HCT116 (cell line): Measurements from ENCODE around the gene SEZ6. TPM values are rescaled to one million over a fixed set of nuclear protein-coding genes. Genes with fewer than 3 reads are reported as not detected.

Source experiments
- ATAC-seq: fragments of 200-7000 bp; cut with Tn5 transposase; 2 replicates; pipeline ENCODE4 v1.9.1; 2020; ENCODE audit warnings: mild to moderate bottlenecking, moderate library complexity
- BruUV-seq: library from RNA; stranded (reverse); fragments of 400-500 nt; replicated peaks from 2 replicates; lab custom pipeline; 2021; lab: Mats Ljungman, UMichigan
- CTCF ChIA-PET: fragments of 300-600 bp; sonication (Branson Sonifier 250); formaldehyde crosslinking; loops from one replicate; lab custom pipeline; 2021; ENCODE audit warnings: antibody characterized with exemption; lab: Charles Lee
- POLR2A ChIA-PET: fragments of 300-600, 350-600 bp; sonication (Branson Sonifier 250); formaldehyde crosslinking; loops from one replicate; lab custom pipeline; 2021; ENCODE audit warnings: antibody characterized with exemption; lab: Charles Lee
- RAD21 ChIA-PET, 2 experiments: fragments of 300-600 bp; sonication (Branson Sonifier 250); formaldehyde crosslinking; loops; one replicate each; lab custom pipeline; 2023; ENCODE audit warnings: low total read pairs in 2 of 2; ENCODE audit not compliant: uncharacterized antibody in 2 of 2, unreplicated experiment in 2 of 2, low non-redundant PET in 1 of 2; lab: Charles Lee
- DNase-seq: peaks from one replicate; pipeline ENCODE4 v3.0.0-alpha.2; 2010; ENCODE audit warnings: low read depth, low spot score
- H2AFZ ChIP-seq: fragments of 200-600 bp; shearing (Covaris generic), sonication (generic); 2 replicates; pipeline ENCODE4 v1.6.1; 2017; ENCODE audit warnings: low read depth, mixed run types, mixed read lengths, antibody characterized with exemption, low read length; ENCODE audit not compliant: poor library complexity, severe bottlenecking
- H3K27ac ChIP-seq: 2 replicates; pipeline ENCODE4 v1.5.1; 2012; ENCODE audit warnings: low read depth, low read length
- H3K27me3 ChIP-seq: fragments of 200-600 bp; sonication (generic); 2 replicates; pipeline ENCODE4 v1.6.1; 2016; ENCODE audit warnings: mixed run types, low read length, mixed read lengths; ENCODE audit not compliant: insufficient read depth
- H3K36me3 ChIP-seq, 2 experiments: fragments of 200-500 bp in 1 of 2; fragments of 200-600 bp in 1 of 2; sonication (Bioruptor generic) in 1 of 2; sonication (generic) in 1 of 2; 2 replicates each; pipeline versions ENCODE4 v1.5.1 to v1.6.1; 2014 to 2016; ENCODE audit warnings: low read length in 2 of 2, inconsistent platforms in 1 of 2, mixed read lengths in 1 of 2, mixed run types in 1 of 2; ENCODE audit not compliant: insufficient read depth in 2 of 2, control insufficient read depth in 1 of 2
- H3K4me1 ChIP-seq, 2 experiments: fragments of 200-600 bp in 1 of 2; sonication (generic) in 1 of 2; 2 replicates each; pipeline versions ENCODE4 v1.5.1 to v1.6.1; 2012 to 2017; ENCODE audit warnings: low read length in 2 of 2, inconsistent platforms in 1 of 2, mild to moderate bottlenecking in 1 of 2, mixed read lengths in 1 of 2, mixed run types in 1 of 2, moderate library complexity in 1 of 2; ENCODE audit not compliant: insufficient read depth in 2 of 2, control insufficient read depth in 1 of 2
- H3K4me2 ChIP-seq: fragments of 200-600 bp; sonication (generic); 2 replicates; pipeline ENCODE4 v1.6.1; 2017; ENCODE audit warnings: mixed run types, low read length, mixed read lengths
- H3K4me3 ChIP-seq, 2 experiments: fragments of 200-600 bp in 1 of 2; sonication (generic) in 1 of 2; replicated peaks in 1 of 2; 2 replicates each; pipeline ENCODE4 v1.5.1; 2011 to 2016; ENCODE audit warnings: low read length in 2 of 2, control low read depth in 1 of 2, low read depth in 1 of 2, mild to moderate bottlenecking in 1 of 2, mixed read lengths in 1 of 2, mixed run types in 1 of 2
- H3K79me2 ChIP-seq: fragments of 200-600 bp; sonication (generic); 2 replicates; pipeline ENCODE4 v1.6.1; 2017; ENCODE audit warnings: mild to moderate bottlenecking, mixed run types, low read length, moderate library complexity, mixed read lengths; ENCODE audit not compliant: insufficient read depth
- H3K9ac ChIP-seq: fragments of 200-600 bp; sonication (generic); 2 replicates; pipeline ENCODE4 v1.6.1; 2016; ENCODE audit warnings: low read length, mixed read lengths
- H3K9me2 ChIP-seq: fragments of 200-600 bp; sonication (generic), shearing (Covaris generic); 2 replicates; pipeline ENCODE4 v1.6.1; 2017; ENCODE audit warnings: mixed run types, mild to moderate bottlenecking, moderate library complexity; ENCODE audit not compliant: insufficient read depth
- H3K9me3 ChIP-seq, 2 experiments: fragments of 200-500 bp in 1 of 2; fragments of 200-600 bp in 1 of 2; sonication (Bioruptor generic) in 1 of 2; sonication (generic) in 1 of 2; 2 replicates each; pipeline ENCODE4 v1.6.1; 2014 to 2017; ENCODE audit warnings: low read length in 2 of 2, mixed read lengths in 2 of 2, inconsistent platforms in 1 of 2, low read depth in 1 of 2, mild to moderate bottlenecking in 1 of 2, mixed run types in 1 of 2, moderate library complexity in 1 of 2; ENCODE audit not compliant: control insufficient read depth in 1 of 2, insufficient read depth in 1 of 2
- H4K20me1 ChIP-seq: fragments of 200-600 bp; sonication (generic), shearing (Covaris generic); 2 replicates; pipeline ENCODE4 v1.6.1; 2017; ENCODE audit warnings: mixed run types, mild to moderate bottlenecking, moderate library complexity; ENCODE audit not compliant: insufficient read depth
- CBX3 ChIP-seq: IDR thresholded peaks from 2 replicates; pipeline ENCODE4 v1.6.1; 2012; ENCODE audit warnings: low read depth
- CEBPB ChIP-seq: IDR thresholded peaks from 2 replicates; pipeline ENCODE4 v1.6.1; 2012; ENCODE audit warnings: low read depth
- ELF1 ChIP-seq: IDR thresholded peaks from 2 replicates; pipeline ENCODE4 v1.6.1; 2012; ENCODE audit warnings: low read depth, borderline replicate concordance
- EZH2 ChIP-seq: fragments of 200-600 bp; sonication (generic); IDR thresholded peaks from 2 replicates; pipeline ENCODE4 v1.6.1; 2017; ENCODE audit warnings: antibody characterized with exemption, mixed run types
- EZH2phosphoT487 ChIP-seq: fragments of 200-600 bp; IDR thresholded peaks from 2 replicates; pipeline ENCODE4 v1.6.1; 2018; ENCODE audit warnings: antibody characterized with exemption, borderline replicate concordance
- FOSL1 ChIP-seq: IDR thresholded peaks from 2 replicates; pipeline ENCODE4 v1.6.1; 2012; ENCODE audit warnings: low read depth
- JUND ChIP-seq: IDR thresholded peaks from 2 replicates; pipeline ENCODE4 v1.6.1; 2012
- POLR2A ChIP-seq: IDR thresholded peaks from 2 replicates; pipeline ENCODE4 v1.7.0; 2011; ENCODE audit warnings: borderline replicate concordance; ENCODE audit not compliant: insufficient read depth, insufficient read length; ENCODE audit errors: extremely low read depth
- RAD21 ChIP-seq: IDR thresholded peaks from 2 replicates; pipeline ENCODE4 v1.6.1; 2012; ENCODE audit warnings: low read depth, mild to moderate bottlenecking
- SP1 ChIP-seq: IDR thresholded peaks from 2 replicates; pipeline ENCODE4 v1.6.1; 2012; ENCODE audit warnings: low read depth
- TCF7L2 ChIP-seq: IDR thresholded peaks from 2 replicates; pipeline ENCODE4 v1.7.0; 2011; ENCODE audit warnings: borderline replicate concordance, inconsistent platforms; ENCODE audit not compliant: insufficient read depth, insufficient read length; ENCODE audit errors: extremely low read depth
- YY1 ChIP-seq: IDR thresholded peaks from 2 replicates; pipeline ENCODE4 v1.6.1; 2011; ENCODE audit warnings: low read length, low read depth, moderate library complexity, mild to moderate bottlenecking; ENCODE audit not compliant: insufficient replicate concordance; ENCODE audit errors: extremely low read depth
- ZFX ChIP-seq: fragments of 450-650 bp; IDR thresholded peaks from 2 replicates; pipeline ENCODE4 v1.6.1; 2017
- ZNF274 ChIP-seq: fragments of 200-500 bp; sonication (Bioruptor generic); IDR thresholded peaks from 2 replicates; pipeline ENCODE4 v1.6.1; 2014; ENCODE audit warnings: mild to moderate bottlenecking, low read depth, low read length, inconsistent platforms
- intact Hi-C: fragments of 100-400 bp; cut with micrococcal nuclease; formaldehyde crosslinking; loops from 2 replicates; pipeline ENCODE4 v1.10.0; 2022
- total RNA-seq: library from RNA; stranded (reverse); gene quantifications from one replicate; pipeline ENCODE4 v1.2.1, GENCODE V29; 2021; ENCODE audit not compliant: unreplicated experiment
- TF ChIP-seq, protein P1 (sequence below): IDR thresholded peaks from 2 replicates; pipeline ENCODE4 v1.6.1; 2012; ENCODE audit warnings: low read depth
- TF ChIP-seq, protein P2 (sequence below): IDR thresholded peaks from 2 replicates; pipeline ENCODE4 v1.6.1; 2011; ENCODE audit warnings: mild to moderate bottlenecking, low read length, moderate library complexity; ENCODE audit not compliant: insufficient replicate concordance; ENCODE audit errors: extremely low read depth
- TF ChIP-seq, protein P3 (sequence below): IDR thresholded peaks from 2 replicates; pipeline ENCODE4 v1.6.1; 2012
- TF ChIP-seq, protein P4 (sequence below): IDR thresholded peaks from 2 replicates; pipeline ENCODE4 v1.6.1; 2012

The SEZ6 gene
- total RNA-seq, 1 experiment from 2014 or later = 0.22 TPM

DNA sequence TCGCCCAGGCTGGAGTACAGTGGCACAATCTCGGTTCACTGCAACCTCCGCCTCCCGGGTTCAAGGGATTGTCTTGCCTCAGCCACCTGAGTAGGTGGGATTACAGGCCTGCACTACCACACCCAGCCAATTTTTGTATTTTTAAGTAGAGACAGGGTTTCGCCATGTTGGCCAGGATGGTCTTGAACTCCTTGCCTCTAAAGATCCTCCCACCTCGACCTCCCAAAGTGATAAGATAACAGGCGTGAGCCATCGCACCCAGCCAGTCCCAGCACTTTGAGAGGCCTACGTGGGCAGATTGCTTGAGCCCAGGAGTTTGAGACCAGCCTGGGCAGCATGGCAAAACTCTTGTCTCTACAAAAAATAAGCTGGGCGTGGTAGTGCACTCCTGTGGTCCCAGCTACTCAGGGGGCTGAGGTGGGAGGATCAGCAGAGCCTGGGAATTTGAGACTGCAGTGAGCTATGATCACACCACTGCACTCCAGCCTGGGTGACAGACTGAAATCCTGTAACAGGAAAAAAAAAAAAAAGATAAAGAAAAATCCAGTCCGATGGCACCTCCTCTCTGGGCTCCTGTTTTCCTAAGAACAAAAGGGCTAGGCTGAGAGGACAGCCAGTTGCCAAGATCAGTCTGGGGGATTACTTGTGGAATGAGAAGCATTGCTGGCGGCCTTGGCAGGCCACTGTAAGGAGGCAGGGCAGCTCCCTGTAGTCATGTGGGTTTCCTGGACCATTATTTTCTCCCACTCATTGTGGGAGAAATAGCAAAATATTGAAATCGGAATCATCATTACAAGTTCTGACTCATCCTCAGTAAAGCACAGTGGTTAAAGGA is 34.1 kb upstream of the SEZ6 start (continued):
- TF ChIP-seq TCF7L2 (no peak), ZFX (no peak), ELF1 (no peak), EZH2phosphoT487 (no peak)
- TF ChIP-seq, protein P1, sequence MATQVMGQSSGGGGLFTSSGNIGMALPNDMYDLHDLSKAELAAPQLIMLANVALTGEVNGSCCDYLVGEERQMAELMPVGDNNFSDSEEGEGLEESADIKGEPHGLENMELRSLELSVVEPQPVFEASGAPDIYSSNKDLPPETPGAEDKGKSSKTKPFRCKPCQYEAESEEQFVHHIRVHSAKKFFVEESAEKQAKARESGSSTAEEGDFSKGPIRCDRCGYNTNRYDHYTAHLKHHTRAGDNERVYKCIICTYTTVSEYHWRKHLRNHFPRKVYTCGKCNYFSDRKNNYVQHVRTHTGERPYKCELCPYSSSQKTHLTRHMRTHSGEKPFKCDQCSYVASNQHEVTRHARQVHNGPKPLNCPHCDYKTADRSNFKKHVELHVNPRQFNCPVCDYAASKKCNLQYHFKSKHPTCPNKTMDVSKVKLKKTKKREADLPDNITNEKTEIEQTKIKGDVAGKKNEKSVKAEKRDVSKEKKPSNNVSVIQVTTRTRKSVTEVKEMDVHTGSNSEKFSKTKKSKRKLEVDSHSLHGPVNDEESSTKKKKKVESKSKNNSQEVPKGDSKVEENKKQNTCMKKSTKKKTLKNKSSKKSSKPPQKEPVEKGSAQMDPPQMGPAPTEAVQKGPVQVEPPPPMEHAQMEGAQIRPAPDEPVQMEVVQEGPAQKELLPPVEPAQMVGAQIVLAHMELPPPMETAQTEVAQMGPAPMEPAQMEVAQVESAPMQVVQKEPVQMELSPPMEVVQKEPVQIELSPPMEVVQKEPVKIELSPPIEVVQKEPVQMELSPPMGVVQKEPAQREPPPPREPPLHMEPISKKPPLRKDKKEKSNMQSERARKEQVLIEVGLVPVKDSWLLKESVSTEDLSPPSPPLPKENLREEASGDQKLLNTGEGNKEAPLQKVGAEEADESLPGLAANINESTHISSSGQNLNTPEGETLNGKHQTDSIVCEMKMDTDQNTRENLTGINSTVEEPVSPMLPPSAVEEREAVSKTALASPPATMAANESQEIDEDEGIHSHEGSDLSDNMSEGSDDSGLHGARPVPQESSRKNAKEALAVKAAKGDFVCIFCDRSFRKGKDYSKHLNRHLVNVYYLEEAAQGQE = no peak
- TF ChIP-seq, all 23 proteins: peak for 0

DNA sequence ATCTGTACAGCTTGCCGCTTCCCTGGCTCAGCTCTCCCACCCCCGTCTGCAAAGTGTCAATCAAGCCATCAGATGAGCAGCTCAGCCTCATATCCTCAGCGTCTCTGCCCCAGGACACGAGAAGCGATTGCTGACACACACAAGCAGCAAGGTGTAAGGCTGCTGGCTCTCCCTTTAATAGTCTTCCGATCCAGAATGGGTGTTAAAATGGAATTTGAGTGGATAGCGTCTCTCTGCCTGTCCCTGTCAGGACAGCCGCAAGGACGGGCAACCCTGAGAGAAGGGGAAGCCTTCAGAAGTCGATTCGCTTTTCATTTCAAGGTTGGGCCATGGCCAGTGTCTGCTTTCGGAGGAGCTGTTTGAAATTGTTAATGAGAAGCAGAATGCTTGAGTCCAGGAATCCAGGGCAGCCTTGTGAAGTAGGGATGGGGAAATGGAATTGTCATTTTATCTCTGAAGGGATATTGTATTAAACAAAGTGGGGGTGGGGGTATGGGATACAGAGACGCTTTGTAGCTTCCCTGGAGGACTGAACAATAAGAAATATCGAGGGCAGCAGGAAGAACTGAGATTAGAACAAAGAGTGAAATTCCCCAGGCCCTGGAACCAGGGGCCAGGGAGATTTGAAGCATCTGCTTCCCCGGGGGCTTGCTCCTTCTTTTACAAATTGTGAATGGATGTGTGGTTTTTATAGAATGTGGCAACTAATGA is 32.4 kb upstream of the SEZ6 start:
- Histone ChIP-seq H4K20me1 (no peaks in the 10 kb centered on the region), H2AFZ (no peak overlapping the region), H3K27ac (no peak overlapping the region), H3K4me1 (peaks cover 0 to 7% of the 10 kb centered on the region in 2 experiments; a peak in 2 of 4 replicates), H3K9me3 (peaks cover 12 to 18% of the 10 kb centered on the region in 2 experiments; a peak in 2 of 4 replicates), H3K79me2 (no peaks in the 10 kb centered on the region), H3K9me2 (no peaks in the 10 kb centered on the region), H3K4me2 (no peak overlapping the region), H3K36me3 (no peaks in the 10 kb centered on the region), H3K4me3 (no peak overlapping the region), H3K9ac (no peak overlapping the region), H3K27me3 (peaks cover 15% of the 10 kb centered on the region; the same call in 1 of the 2 replicates)
- ChIA-PET RAD21 (no interaction called here), POLR2A (no interaction called here), CTCF (no interaction called here)
- DNase-seq (no peak), ATAC-seq (no peak)
- intact Hi-C loops = no loop called here
- BruUV-seq = no TSS peak
- no peak for TF ChIP-seq TCF7L2
- TF ChIP-seq CEBPB = no peak
- TF ChIP-seq JUND = no peak
- TF ChIP-seq YY1 = no peak
- no peak for TF ChIP-seq RAD21
- TF ChIP-seq, protein P2, sequence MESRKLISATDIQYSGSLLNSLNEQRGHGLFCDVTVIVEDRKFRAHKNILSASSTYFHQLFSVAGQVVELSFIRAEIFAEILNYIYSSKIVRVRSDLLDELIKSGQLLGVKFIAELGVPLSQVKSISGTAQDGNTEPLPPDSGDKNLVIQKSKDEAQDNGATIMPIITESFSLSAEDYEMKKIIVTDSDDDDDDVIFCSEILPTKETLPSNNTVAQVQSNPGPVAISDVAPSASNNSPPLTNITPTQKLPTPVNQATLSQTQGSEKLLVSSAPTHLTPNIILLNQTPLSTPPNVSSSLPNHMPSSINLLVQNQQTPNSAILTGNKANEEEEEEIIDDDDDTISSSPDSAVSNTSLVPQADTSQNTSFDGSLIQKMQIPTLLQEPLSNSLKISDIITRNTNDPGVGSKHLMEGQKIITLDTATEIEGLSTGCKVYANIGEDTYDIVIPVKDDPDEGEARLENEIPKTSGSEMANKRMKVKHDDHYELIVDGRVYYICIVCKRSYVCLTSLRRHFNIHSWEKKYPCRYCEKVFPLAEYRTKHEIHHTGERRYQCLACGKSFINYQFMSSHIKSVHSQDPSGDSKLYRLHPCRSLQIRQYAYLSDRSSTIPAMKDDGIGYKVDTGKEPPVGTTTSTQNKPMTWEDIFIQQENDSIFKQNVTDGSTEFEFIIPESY = no peak
- TF ChIP-seq, protein P3, sequence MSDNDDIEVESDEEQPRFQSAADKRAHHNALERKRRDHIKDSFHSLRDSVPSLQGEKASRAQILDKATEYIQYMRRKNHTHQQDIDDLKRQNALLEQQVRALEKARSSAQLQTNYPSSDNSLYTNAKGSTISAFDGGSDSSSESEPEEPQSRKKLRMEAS = no peak
- TF ChIP-seq ELF1 = no peak
- TF ChIP-seq ZFX = no peak
- no peak for TF ChIP-seq CBX3
- TF ChIP-seq SP1 = no peak
- TF ChIP-seq, protein P4, sequence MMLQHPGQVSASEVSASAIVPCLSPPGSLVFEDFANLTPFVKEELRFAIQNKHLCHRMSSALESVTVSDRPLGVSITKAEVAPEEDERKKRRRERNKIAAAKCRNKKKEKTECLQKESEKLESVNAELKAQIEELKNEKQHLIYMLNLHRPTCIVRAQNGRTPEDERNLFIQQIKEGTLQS = no peak
- no peak for TF ChIP-seq POLR2A
- no peak for TF ChIP-seq FOSL1
- no peak for TF ChIP-seq EZH2
- no peak for TF ChIP-seq ZNF274
